MG63 (cell line): ENCODE results near the gene FCN1. TPM values are rescaled to one million over a fixed set of nuclear protein-coding genes. Genes with fewer than 3 reads are reported as not detected.

Source experiments
- DNase-seq: peaks from one replicate; pipeline ENCODE4 v3.0.0-alpha.2; 2020
- H3K27me3 ChIP-seq: fragments of 250-450 bp; sonication (Bioruptor Pico); 2 replicates; pipeline ENCODE4 v1.5.1; 2020; ENCODE audit warnings: mild to moderate bottlenecking, moderate library complexity
- H3K36me3 ChIP-seq: fragments of 250-450 bp; sonication (Bioruptor Pico); 2 replicates; pipeline ENCODE4 v1.5.1; 2020; ENCODE audit warnings: mild to moderate bottlenecking, moderate library complexity
- H3K4me3 ChIP-seq: fragments of 250-450 bp; sonication (Bioruptor Pico); 2 replicates; pipeline ENCODE4 v1.5.1; 2020; ENCODE audit warnings: mild to moderate bottlenecking, moderate library complexity
- H3K9me3 ChIP-seq: fragments of 250-450 bp; sonication (Bioruptor Pico); 2 replicates; pipeline ENCODE4 v1.5.1; 2020; ENCODE audit warnings: mild to moderate bottlenecking, moderate library complexity
- total RNA-seq: library from RNA; depleted of rRNA; stranded (reverse); fragments of >200 nt; shearing (Covaris generic); gene quantifications from 2 replicates; pipeline ENCODE4 v1.2.3, GENCODE V29; 2014; ENCODE audit warnings: low replicate concordance

FCN1 gene
- total RNA-seq, 1 experiment from 2014 or later = not detected

- H3K4me3 ChIP-seq = no peak overlapping the region
- no peaks in the 10 kb centered on the region for H3K27me3 ChIP-seq
- H3K9me3 ChIP-seq = peaks cover 11% of the 10 kb centered on the region
- H3K36me3 ChIP-seq = no peaks in the 10 kb centered on the region
- no peak for DNase-seq
Measured at GRCh38 chr9:134892221-134892620, 25.5 kb downstream of the FCN1 start.

GRCh38 chr9:134891713-134892112 lies 26.0 kb downstream of the FCN1 start:
- Histone ChIP-seq H3K27me3 (no peaks in the 10 kb centered on the region), H3K9me3 (peaks cover 11% of the 10 kb centered on the region), H3K4me3 (no peak overlapping the region), H3K36me3 (no peaks in the 10 kb centered on the region)
- DNase-seq = no peak

- H3K27me3 ChIP-seq = no peaks in the 10 kb centered on the region
- H3K4me3 ChIP-seq = no peak overlapping the region
- peak; percentile 24 for DNase-seq
Measured at GRCh38 chr9:134891053-134891452, 26.7 kb downstream of the FCN1 start.

GRCh38 chr9:134890155-134890495 lies 27.6 kb downstream of the FCN1 start:
- Histone ChIP-seq H3K27me3 (no peaks in the 10 kb centered on the region), H3K4me3 (no peak overlapping the region), H3K36me3 (no peaks in the 10 kb centered on the region), H3K9me3 (peaks cover 11% of the 10 kb centered on the region)
- no peak for DNase-seq

More at GRCh38 chr9:134891053-134891452, 26.7 kb downstream of the FCN1 start:
- Histone ChIP-seq H3K9me3 (peaks cover 11% of the 10 kb centered on the region), H3K36me3 (no peaks in the 10 kb centered on the region)

DNA sequence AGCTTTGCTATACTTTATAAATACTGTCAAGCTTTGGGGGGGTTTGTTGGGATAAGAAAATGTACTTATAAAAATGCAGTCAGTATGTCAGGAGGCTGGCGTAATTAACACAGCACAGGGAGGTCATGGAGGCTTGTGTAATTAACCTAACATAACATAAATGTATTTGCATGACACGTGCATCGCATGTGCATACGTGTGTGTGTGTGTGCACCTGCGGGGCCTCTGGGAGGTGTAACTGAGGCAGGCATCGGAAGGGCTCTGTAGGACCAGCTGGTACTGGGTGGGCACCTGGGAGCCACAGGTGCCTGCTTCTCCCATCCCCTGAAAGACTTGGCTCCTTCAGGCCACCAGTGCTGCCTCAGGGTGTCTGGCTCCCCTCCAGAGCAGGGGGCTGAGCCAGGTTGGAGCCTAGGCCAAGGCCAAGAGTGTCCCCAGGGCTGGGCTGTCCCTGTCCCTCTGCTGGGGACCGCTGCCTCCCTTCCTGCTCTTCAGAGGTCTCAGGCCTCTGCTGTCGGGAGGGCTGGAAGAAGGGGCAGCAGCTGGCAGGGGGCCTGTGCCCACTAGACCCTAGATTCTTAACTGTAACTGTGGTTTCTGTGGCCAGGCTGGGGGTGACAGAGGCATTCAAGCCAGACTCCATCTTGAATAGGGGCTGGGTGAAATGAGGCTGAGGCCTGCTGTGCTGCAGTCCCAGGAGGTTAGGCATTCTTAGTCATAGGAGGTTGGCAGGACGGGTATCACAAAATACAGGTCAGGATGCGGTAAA lies 28.1 kb downstream of the FCN1 start:
- no peak for DNase-seq

DNA sequence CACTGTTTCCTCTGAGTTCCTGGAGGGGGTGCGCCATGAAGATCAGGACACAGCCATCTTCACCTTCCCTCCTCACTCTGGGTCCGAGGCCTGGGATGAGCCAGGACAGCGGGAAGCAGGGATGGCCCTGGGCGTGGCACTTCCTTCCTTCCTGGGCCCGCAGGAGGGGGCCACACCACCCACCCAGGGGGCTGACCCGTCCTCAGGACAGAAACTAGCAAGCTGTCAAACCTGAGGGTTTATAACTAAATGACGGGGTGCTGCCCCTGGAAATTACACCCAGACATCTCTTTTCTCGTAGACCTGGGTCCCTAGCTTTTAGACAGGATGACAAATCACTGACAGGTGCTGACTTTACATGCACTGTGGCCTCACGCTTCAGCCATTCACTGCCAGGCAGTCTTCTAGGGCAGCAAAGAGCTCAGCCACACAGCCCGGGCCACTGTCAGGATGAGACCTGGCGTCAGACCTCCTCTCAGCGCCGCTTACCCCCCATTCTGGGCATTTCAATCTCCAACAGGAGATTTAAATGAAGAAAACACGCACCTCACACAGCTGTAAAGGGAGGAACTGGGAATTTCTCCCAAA lies 29.0 kb downstream of the FCN1 start:
- H3K9me3 ChIP-seq = no peaks in the 10 kb centered on the region
- DNase-seq = no peak
- H3K27me3 ChIP-seq = no peaks in the 10 kb centered on the region
- no peaks in the 10 kb centered on the region for H3K36me3 ChIP-seq
- no peak overlapping the region for H3K4me3 ChIP-seq

More for the DNA sequence above, 28.1 kb downstream of the FCN1 start:
- Histone ChIP-seq H3K4me3 (no peak overlapping the region), H3K27me3 (no peaks in the 10 kb centered on the region), H3K9me3 (peaks cover 6% of the 10 kb centered on the region), H3K36me3 (no peaks in the 10 kb centered on the region)

DNA sequence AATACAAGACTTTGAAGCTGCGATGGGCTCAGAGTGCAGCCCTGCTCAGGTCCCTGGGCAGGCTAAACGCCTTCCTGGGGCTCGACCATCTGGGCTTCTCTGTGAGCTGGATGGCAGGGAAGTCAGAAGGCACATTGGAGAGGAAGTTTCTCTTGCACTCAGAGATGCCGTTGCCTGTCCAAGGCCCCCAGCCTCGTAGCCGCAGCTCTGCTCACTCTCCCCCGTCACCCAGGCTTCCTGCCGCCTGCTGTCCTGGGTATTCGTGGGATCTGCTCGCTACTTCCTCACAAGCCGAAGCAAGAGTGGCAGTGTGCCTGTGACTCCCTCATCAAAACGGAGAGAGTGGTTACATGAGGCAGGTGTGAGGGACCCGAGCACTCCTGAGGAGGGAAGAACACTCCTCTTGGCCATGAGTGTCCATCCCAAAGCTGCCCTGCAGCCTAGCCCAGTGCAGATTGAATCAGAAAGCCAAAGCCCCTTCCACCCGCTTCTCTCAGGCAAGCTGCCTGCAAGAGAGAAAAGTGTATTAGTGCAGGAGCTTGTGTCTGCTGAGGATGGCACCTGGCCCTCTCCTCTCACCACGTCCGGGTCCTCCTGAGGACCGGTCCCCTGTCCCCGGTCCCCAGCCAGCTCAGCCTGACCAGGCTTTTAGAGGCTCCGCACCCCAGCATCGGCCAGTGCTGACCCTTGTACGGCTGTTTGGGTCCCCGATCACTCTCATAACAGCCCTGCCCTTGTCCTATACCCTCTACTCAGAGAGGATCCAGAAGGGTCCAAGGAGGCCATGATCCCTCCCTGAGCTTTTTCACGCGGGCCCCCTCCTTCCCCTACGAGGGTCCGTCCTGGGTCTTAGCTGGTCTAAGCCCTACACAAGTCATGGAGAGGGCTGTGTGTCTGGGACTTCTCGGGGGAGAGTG lies 29.8 kb downstream of the FCN1 start:
- Histone ChIP-seq H3K4me3 (no peak overlapping the region), H3K27me3 (no peaks in the 10 kb centered on the region), H3K36me3 (no peaks in the 10 kb centered on the region), H3K9me3 (no peaks in the 10 kb centered on the region)
- no peak for DNase-seq

- no peak for DNase-seq
- Histone ChIP-seq H3K4me3 (no peak overlapping the region), H3K9me3 (no peaks in the 10 kb centered on the region), H3K27me3 (no peaks in the 10 kb centered on the region), H3K36me3 (no peaks in the 10 kb centered on the region)
Measured at GRCh38 chr9:134887219-134887618, 30.5 kb downstream of the FCN1 start.

DNA sequence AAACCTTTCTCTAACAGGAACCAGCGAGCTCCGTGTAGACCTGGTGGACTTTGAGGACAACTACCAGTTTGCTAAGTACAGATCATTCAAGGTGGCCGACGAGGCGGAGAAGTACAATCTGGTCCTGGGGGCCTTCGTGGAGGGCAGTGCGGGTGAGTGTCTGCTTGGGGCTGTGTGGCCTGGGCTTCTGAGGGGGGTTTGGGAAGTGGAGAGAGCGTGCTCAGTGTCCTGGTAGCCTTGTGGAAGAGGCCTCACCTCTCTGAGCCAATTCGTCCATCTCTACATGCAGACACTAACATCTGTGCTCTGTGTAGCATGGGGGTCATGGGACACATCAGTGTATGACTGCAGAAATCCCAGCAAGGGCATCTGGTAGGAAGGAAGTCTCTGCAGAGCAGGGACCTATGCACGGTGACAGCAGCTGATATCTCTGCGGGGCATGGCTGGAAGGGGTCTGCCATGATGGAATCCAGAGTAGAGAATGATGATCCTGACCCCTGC lies 31.2 kb downstream of the FCN1 start:
- DNase-seq = no peak
- H3K27me3 ChIP-seq = no peaks in the 10 kb centered on the region
- H3K4me3 ChIP-seq = no peak overlapping the region
- H3K36me3 ChIP-seq = no peaks in the 10 kb centered on the region
- H3K9me3 ChIP-seq = no peaks in the 10 kb centered on the region

- Histone ChIP-seq H3K36me3 (no peaks in the 10 kb centered on the region), H3K9me3 (no peaks in the 10 kb centered on the region), H3K4me3 (no peak overlapping the region), H3K27me3 (no peaks in the 10 kb centered on the region)
- DNase-seq = no peak
Measured at GRCh38 chr9:134885679-134886412, 31.9 kb downstream of the FCN1 start.

- Histone ChIP-seq H3K27me3 (no peaks in the 10 kb centered on the region), H3K36me3 (no peaks in the 10 kb centered on the region), H3K9me3 (no peaks in the 10 kb centered on the region), H3K4me3 (no peak overlapping the region)
- no peak for DNase-seq
Measured at GRCh38 chr9:134885001-134885678, 32.6 kb downstream of the FCN1 start.

DNA sequence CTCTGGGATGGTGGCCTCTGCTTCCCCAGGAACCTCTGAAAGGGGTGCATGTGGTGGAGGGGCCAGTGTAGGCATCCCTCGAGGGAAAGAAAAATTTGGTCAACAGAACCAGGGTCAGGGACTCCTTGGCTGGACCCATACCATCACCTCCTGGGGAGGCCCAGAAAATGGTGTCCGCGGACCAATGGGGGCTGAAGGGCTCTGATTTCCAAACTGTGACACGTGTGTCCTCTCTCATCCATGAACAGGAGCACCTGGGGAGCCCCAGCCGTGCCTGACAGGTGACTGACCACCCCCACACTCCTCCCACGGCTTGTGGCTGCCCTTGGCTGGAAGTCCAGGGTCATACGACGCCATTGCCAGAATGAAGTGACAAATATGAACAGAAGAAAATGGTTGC lies 33.2 kb downstream of the FCN1 start:
- Histone ChIP-seq H3K27me3 (no peaks in the 10 kb centered on the region), H3K4me3 (no peak overlapping the region), H3K9me3 (no peaks in the 10 kb centered on the region), H3K36me3 (no peaks in the 10 kb centered on the region)
- no peak for DNase-seq

- H3K4me3 ChIP-seq = no peak overlapping the region
- H3K36me3 ChIP-seq = no peaks in the 10 kb centered on the region
- DNase-seq = no peak
- no peaks in the 10 kb centered on the region for H3K27me3 ChIP-seq
- H3K9me3 ChIP-seq = no peaks in the 10 kb centered on the region
Measured at GRCh38 chr9:134883040-134883782, 34.5 kb downstream of the FCN1 start.

- no peaks in the 10 kb centered on the region for H3K36me3 ChIP-seq
- no peaks in the 10 kb centered on the region for H3K27me3 ChIP-seq
- H3K4me3 ChIP-seq = no peak overlapping the region
- H3K9me3 ChIP-seq = no peaks in the 10 kb centered on the region
- no peak for DNase-seq
Measured at GRCh38 chr9:134882204-134882785, 35.4 kb downstream of the FCN1 start.

DNA sequence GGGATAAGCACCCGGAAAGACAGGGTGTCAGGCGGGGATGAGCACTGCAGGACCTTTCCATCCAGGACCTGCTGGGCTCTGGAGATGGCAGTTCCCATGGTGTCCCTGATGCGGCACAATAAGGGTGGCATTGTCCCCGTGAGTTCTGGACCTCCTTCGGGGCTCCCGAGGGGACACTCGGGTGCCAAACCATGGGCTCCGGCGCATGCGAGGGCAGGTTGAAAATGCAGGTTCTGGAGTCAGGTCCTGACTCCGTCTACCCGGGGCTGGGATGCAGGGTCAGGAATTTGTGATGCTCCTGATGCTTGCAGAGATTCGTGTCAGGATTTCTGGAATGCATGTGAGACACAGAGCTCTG lies 36.4 kb downstream of the FCN1 start:
- Histone ChIP-seq H3K4me3 (no peak overlapping the region), H3K9me3 (no peaks in the 10 kb centered on the region), H3K27me3 (0 out of 2 replicates have a peak, but pooled peaks cover 4% of the 10 kb centered on the region), H3K36me3 (no peaks in the 10 kb centered on the region)
- no peak for DNase-seq
